Cardiac muscle cell (in vitro differentiated cells and primary cell): Measurements from ENCODE around the gene UFC1. TPM values are rescaled to one million over a fixed set of nuclear protein-coding genes. Genes with fewer than 3 reads are reported as not detected.

ENCODE experiments used
- DNase-seq, 2 donors: peaks; one replicate each; pipeline versions ENCODE4 v3.0.0 to v3.0.0-alpha.2; 2010 to 2017; ENCODE audit warnings: low read depth in 1 of 2, low spot score in 1 of 2
- H3K27ac ChIP-seq: fragments of 200-600 bp; sonication (generic); 2 replicates; pipeline ENCODE4 v1.5.1; 2016
- H3K27me3 ChIP-seq: fragments of 200-600 bp; sonication (generic); 2 replicates; pipeline ENCODE4 v1.6.0; 2016; ENCODE audit warnings: control low read depth
- H3K36me3 ChIP-seq: fragments of 200-600 bp; sonication (generic); 2 replicates; pipeline ENCODE4 v1.5.1; 2016; ENCODE audit warnings: control low read depth
- H3K4me1 ChIP-seq: fragments of 200-600 bp; sonication (generic); 2 replicates; pipeline ENCODE4 v1.8.1; 2017; ENCODE audit warnings: low read depth, mild to moderate bottlenecking, mixed run types
- H3K4me3 ChIP-seq: fragments of 200-600 bp; sonication (generic); 2 replicates; pipeline ENCODE4 v1.5.1; 2016; ENCODE audit warnings: mild to moderate bottlenecking
- H3K9me3 ChIP-seq: fragments of 200-600 bp; sonication (generic); 2 replicates; pipeline ENCODE4 v1.5.1; 2017; ENCODE audit warnings: low read depth, mild to moderate bottlenecking, control low read depth
- polyA plus RNA-seq: library from polyadenylated mRNA; unstranded; fragments of >200 nt; fragmentation: Nextera tagmentation; extraction: Ambion mirVana; gene quantifications from 2 replicates; pipeline ENCODE4 v1.2.1, GENCODE V29; 2016
- total RNA-seq: library from RNA; depleted of rRNA; stranded (reverse); fragments of >200 nt; gene quantifications from 2 replicates; pipeline ENCODE4 v1.2.3, GENCODE V29; 2016
- TF ChIP-seq, protein P1 (sequence below): IDR thresholded peaks from 2 replicates; pipeline ENCODE4 v1.5.1; 2012; ENCODE audit warnings: low read depth, mild to moderate bottlenecking, low read length

Gene UFC1
- total and polyA plus RNA-seq, 2 experiments from 2014 or later: 51.2 to 122 TPM

DNA sequence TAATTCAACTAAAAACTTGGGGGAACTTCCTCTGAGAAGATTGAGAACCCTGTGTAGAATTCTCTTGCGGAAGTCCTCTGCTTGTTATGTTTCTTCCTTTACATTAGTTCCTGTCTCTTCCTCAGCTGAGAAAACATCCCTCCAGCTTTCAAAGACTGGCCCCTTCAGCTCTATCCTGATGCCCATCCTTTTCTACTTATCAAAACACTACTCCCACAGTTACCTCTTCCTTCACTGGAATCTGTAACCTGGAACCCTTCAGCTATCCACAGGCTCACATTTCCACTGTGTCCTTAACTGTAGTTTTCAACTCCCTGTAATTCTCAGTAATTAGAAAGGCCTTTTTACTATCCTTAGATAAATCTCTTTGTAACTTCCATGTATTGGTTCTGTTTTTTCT, 15.3 kb upstream of the UFC1 start:
- H3K36me3 ChIP-seq: no peaks in the 10 kb centered on the region
- no peaks in the 10 kb centered on the region for H3K9me3 ChIP-seq
- no peaks in the 10 kb centered on the region for H3K27me3 ChIP-seq
- TF ChIP-seq, protein P1, sequence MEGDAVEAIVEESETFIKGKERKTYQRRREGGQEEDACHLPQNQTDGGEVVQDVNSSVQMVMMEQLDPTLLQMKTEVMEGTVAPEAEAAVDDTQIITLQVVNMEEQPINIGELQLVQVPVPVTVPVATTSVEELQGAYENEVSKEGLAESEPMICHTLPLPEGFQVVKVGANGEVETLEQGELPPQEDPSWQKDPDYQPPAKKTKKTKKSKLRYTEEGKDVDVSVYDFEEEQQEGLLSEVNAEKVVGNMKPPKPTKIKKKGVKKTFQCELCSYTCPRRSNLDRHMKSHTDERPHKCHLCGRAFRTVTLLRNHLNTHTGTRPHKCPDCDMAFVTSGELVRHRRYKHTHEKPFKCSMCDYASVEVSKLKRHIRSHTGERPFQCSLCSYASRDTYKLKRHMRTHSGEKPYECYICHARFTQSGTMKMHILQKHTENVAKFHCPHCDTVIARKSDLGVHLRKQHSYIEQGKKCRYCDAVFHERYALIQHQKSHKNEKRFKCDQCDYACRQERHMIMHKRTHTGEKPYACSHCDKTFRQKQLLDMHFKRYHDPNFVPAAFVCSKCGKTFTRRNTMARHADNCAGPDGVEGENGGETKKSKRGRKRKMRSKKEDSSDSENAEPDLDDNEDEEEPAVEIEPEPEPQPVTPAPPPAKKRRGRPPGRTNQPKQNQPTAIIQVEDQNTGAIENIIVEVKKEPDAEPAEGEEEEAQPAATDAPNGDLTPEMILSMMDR: no peak
- H3K27ac ChIP-seq: peak overlapping the region; percentile 85
- no peak for DNase-seq
- H3K4me1 ChIP-seq: peaks cover 22% of the 10 kb centered on the region
- no peak overlapping the region for H3K4me3 ChIP-seq

DNA sequence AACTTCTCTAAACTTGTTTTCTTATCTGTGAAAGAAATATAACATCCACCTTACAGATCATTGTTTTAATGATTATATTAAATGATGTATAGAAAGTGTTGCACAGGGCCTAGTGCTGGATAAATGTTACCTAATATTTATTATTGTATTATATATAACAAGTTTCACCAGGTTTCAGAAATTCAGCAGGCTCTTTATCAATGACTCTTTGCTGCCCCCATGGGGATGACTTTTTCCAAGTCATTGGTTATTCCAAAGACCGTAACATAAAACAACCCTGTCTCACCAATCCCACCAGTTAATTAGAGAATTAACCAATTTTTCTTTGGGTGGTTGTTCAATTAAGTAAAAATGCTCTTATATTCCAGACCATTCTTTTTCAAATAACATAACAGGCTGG, 14.0 kb upstream of the UFC1 start:
- TF ChIP-seq, protein P1: peak; percentile 55
- no peaks in the 10 kb centered on the region for H3K36me3 ChIP-seq
- no peaks in the 10 kb centered on the region for H3K27me3 ChIP-seq
- peaks cover 17% of the 10 kb centered on the region for H3K4me1 ChIP-seq
- H3K4me3 ChIP-seq: no peak overlapping the region
- H3K9me3 ChIP-seq: no peaks in the 10 kb centered on the region
- peak; percentile 67 to 69 for DNase-seq
- no peak overlapping the region for H3K27ac ChIP-seq

DNA sequence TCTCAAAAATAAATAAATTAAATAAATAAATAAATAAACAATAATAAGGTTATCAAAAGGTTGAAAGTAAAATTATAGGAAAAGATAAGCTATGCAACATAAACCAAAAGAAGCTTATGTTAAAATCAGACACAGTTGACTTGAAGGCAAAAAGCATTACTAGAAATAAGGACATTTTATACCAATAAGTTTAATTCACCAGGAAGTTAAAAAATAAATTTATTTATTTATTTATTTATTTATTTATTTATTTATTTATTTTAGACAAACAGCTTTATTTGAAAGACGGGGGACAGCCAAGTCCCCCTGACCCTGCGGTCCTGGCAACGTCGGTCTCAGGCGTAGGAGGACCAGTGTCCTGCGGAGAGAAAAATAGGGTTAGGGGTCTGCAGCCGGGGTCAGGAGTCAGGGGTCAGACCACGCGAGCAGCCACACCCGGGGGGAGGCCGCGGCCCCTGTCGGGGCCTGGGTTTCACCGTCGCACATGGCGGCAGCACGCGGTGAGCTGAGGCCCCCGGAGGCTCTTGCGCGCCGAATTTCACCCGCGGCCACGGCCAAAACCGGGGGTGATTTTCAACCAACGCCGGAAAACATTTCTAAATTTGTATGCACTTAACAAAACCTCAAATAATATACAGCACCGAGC, 12.9 kb upstream of the UFC1 start:
- H3K36me3 ChIP-seq: no peaks in the 10 kb centered on the region
- H3K9me3 ChIP-seq: no peaks in the 10 kb centered on the region
- no peak overlapping the region for H3K27ac ChIP-seq
- no peak for DNase-seq
- H3K4me1 ChIP-seq: peaks cover 17% of the 10 kb centered on the region
- no peaks in the 10 kb centered on the region for H3K27me3 ChIP-seq
- TF ChIP-seq, protein P1: no peak
- no peak overlapping the region for H3K4me3 ChIP-seq

DNA sequence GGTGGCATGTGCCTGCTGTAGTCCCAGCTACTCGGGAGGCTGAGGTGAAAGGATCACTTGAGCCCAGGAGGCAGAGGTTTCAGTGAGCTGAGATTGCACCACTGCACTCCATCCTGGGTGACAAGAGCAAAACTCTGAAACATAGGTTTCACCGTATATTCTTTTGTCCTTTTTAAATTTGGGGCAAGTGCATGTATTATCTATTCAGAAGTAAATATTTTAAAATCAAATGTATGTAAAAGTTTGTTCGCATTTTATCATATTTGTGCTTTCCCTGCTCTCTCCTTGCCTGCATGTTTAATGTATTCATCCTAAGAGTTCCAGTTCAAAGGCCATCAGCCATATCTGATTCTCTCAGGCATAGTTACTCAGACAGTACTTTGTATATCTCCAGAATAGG, 7.9 kb upstream of the UFC1 start:
- H3K27me3 ChIP-seq: no peaks in the 10 kb centered on the region
- H3K4me1 ChIP-seq: no peaks in the 10 kb centered on the region
- H3K36me3 ChIP-seq: no peaks in the 10 kb centered on the region
- no peak for DNase-seq
- no peak overlapping the region for H3K27ac ChIP-seq
- no peak overlapping the region for H3K4me3 ChIP-seq
- no peaks in the 10 kb centered on the region for H3K9me3 ChIP-seq
- TF ChIP-seq, protein P1: no peak

DNA sequence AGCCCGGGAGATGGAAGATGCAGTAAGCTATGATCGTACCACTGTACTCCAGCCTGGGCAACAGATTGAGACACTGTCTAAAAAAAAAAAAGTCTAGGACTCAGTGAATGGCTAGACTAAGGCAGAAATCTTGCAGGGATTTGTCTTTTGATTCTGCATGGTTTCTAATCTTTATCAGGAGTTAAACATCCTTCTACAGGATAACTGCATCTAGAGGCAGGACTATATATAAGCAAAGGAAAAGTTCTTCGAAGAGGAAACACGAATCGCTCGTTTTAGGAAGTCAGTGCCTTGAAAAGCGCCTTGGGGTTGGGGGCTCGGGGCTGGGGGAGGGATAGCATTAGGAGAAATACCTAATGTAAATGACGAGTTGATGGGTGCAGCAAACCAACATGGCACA, 602 bp upstream of the UFC1 start:
- TF ChIP-seq, protein P1: no peak
- H3K4me1 ChIP-seq: no peaks in the 10 kb centered on the region
- no peaks in the 10 kb centered on the region for H3K27me3 ChIP-seq
- peak overlapping the region; percentile 53 for H3K4me3 ChIP-seq
- DNase-seq: no peak
- H3K27ac ChIP-seq: peak overlapping the region; percentile 91
- no peaks in the 10 kb centered on the region for H3K9me3 ChIP-seq
- H3K36me3 ChIP-seq: peaks cover 6% of the 10 kb centered on the region
